GM21423 (cell line): ENCODE measurements around the gene SP3.

ENCODE experiments used
- ATAC-seq: cut with Tn5 transposase; IDR thresholded peaks from one replicate; pipeline ENCODE4 v1.9.1; 2021; ENCODE audit warnings: mild to moderate bottlenecking, moderate library complexity; ENCODE audit not compliant: unreplicated experiment

The SP3 gene

GRCh38 chr2:173968551-173968950, 3.4 kb upstream of the SP3 start:
- no peak for ATAC-seq

GRCh38 chr2:173966274-173967098, 1.3 kb upstream of the SP3 start:
- ATAC-seq = no peak

DNA sequence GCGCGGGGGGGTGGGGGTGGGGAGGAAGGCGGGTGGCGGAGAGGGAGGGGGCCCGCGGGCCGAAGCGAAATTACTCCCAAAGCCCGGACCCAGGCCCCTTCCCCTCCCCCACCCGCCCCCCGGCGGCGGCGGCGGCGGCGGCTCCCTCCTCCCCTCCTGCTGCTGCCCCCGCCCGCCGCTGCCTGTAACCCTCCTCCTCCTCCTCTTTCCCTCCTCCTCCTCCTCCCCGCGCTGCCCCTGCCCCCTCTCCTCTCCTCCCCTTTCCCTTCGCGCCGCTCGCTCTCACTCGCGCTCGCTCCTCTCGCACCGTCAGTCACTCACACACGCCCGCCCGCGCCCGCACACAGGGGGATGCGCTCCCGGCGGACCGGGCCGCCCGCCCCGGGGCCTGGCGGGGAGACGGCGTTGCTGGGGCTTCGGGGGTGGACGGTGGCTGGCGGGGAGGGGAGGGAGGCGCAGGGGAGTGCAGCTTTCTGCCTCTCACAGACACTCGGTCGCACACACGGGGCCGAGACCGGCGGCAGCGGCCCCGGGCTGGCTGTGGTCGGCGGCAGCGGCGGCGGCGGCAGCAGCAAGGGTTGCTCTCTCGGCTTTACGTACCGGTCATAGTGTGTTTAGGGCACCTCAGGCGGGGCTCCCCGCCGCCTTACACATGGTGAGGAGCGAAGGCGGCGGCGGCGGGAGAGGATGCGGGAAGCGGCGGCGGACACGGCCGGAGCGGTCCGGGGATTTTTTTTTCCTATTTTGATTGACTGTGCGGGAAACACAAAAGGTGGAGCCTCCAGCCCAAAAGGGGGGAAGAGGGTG, 405 bp downstream of the SP3 start:
- peak; percentile 26 for ATAC-seq

DNA sequence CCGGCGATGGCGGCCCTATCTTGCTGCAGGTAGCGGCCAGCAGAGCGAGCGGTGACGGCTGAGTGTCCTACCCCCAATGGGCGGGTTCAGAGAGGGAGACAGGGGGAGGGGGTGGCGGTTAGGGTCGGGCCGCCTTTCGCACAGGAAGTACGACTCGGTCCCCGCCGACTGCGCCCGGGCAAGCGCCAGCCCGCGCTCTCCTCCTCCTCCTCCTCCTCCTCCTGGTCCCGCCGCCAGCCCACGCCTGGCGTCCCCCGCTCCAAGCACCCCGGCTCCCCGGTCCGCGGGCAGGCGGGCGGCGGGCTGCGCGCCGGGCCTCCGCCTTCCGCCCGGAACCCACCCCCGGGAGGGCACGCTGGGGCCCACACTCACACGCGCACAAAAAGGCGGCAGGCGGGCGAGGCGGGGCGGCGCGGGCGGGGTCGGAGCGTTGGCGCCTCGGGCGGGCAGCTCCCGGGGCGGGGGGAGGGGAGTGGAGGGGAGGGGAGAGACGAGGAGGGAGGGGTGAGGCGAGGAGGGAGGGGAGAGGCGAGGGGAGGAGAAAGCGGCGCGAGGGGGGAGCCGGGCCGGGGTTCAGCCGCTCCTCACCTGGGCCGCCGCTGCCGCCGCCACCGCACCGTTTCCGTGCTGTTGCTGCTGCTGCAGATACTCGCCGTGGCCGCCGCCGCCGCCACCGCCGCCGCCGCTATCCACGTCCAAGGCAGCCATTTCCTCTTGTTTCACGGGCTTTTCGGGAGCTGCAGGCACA, 1.2 kb downstream of the SP3 start:
- ATAC-seq = peak; percentile 45

GRCh38 chr2:173963323-173963816, 1.8 kb downstream of the SP3 start:
- ATAC-seq = peak; percentile 16

DNA sequence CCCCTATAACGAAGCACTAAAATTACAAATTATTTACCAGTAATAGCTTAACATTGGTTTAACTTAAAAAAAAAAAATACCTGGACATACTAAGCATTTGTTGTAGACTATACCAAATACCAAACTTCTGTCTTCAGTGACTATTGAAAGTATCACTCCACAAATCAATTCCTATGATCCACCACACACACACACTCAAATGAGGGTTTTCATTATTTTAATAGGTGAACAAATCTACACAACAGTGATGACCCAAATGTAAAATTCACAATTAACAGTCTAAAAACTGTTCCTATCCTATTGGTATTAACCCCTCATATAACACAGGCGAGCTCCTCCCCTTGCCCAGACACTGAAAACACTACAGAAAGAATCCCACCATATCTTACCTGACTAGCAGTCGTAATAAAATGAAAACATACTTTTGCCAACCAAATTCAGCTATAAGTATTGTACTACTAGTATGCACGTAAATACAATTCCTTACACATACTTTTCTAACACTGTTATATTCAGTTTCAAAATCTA, 2.5 kb downstream of the SP3 start:
- no peak for ATAC-seq

GRCh38 chr2:173962031-173962430, 3.1 kb downstream of the SP3 start:
- ATAC-seq = no peak

- ATAC-seq = no peak
Measured at GRCh38 chr2:173961346-173961705, 3.8 kb downstream of the SP3 start.

GRCh38 chr2:173959909-173960308, 5.3 kb downstream of the SP3 start:
- ATAC-seq = no peak

DNA sequence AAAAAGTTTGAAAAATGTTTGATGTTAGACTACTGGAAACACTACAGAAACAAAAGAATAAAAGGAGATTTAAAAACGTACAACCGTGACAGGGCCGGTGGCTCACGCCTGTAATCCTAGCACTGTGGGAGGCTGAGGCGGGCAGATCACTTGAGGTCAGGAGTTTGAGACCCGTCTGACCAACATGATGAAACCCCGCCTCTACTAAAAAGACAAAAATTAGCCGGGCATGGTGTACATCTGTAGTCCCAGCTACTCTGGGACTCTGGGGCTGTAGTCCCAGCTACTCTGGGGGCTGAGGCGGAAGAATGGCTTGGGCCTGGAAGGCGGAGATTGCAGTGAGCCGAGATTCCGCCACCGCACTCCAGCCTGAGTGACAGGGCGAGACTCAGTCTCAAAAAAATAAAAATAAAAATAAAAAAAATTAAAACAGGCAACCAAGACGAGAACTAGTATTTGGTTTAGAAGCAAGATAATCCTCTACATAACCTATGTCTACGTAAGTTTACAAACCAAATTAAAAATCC, 5.8 kb downstream of the SP3 start:
- no peak for ATAC-seq

DNA sequence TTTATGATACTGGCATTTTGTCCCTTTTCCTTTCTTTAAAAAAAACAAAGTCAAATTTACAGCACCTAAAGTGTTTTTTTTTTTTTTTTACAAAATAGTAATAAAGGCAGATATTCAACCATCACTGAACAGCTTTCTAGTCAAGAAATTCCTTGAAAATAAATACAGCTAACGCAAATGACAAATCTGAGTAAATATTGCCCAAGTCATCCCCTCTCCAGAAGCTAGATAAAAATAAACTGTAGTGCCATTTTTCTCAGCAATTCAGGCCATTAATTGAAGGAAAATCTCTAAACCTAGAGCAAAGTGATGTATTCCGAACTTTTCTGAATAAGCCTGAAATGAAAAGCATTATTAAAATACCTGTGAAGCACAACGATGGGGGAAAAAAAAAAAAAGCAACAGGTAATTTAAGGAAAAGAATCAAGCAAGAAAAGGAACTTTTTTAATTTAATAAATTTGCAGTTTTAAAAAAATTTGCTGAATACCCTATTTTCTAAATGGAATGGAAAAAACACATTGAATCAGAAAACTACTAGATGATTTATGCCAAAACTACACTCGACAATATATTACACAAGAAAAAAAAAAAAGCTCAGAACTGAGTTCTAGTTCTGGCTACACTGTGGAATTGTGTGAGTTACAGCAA, 6.9 kb downstream of the SP3 start:
- ATAC-seq = no peak

GRCh38 chr2:173957517-173957916, 7.7 kb downstream of the SP3 start:
- no peak for ATAC-seq

- ATAC-seq = no peak
Measured at GRCh38 chr2:173956454-173956853, 8.7 kb downstream of the SP3 start.

- no peak for ATAC-seq
Measured at GRCh38 chr2:173955867-173956266, 9.3 kb downstream of the SP3 start.

- ATAC-seq = no peak
Measured at GRCh38 chr2:173955004-173955403, 10.2 kb downstream of the SP3 start.

GRCh38 chr2:173953047-173953424, 12.1 kb downstream of the SP3 start:
- no peak for ATAC-seq

- ATAC-seq = no peak
Measured at GRCh38 chr2:173952267-173953046, 12.7 kb downstream of the SP3 start.

DNA sequence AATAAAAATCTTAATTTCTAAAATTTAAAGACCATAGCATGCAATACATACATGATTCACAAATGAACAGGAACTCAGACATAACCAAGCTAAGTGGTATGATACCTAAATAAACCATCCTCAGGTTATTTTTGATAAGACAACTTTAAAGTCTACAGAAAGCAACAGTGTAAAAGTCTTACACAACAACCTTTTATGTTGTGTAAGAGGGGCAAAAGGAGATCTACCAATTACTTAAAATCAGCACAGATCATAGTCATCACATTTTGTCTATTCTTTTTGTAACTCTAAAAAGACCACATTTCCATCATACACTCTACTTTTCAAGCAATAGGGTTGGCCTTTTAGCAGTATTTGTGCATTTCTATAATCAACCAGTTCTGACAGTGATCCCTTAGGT, 16.3 kb downstream of the SP3 start:
- ATAC-seq = no peak

DNA sequence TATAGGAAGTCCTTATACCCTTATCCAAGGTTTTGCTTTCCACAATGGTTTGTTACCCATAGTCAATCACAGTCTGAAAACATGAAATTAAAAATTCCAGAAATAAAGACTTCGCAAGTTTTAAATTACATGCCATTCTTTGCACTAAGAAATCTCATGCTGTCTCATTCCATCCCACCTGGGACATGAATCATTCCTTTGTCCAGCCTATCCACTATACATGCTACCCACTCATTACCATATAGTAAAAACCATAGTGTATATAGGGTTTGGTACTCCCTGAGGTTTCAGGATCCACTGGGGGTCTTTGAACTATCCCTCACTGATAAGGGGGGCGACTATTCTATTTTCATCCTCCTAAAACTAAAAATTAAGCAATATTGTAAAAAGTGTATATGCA, 17.0 kb downstream of the SP3 start:
- no peak for ATAC-seq

DNA sequence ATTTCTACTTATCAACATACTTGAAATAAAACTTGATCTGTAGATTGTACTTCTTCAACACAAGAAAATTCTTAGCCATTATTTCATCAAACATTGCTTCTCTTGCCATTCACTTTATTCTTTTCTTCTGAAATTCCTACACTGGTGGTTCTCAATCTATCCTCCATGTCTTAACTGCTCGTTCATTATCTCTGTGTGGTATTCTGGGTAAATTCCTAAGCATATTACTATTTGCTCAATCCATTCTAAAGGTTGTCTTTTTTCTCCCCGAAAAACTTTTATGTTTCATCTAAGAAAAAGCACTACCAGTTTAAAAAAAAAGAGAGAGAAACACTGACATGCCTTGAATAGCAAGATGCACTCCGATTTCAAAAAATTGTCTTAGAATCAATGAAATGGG, 18.0 kb downstream of the SP3 start:
- ATAC-seq = no peak
